PC-3 (cell line): ENCODE results near the gene RUFY4. TPM values are rescaled to one million over a fixed set of nuclear protein-coding genes. Genes with fewer than 3 reads are reported as not detected.

ENCODE experiments used
- ATAC-seq: fragments of 200-7000 bp; cut with Tn5 transposase; 2 replicates; pipeline ENCODE4 v1.9.1; 2020; ENCODE audit warnings: mild to moderate bottlenecking, moderate library complexity
- BruUV-seq: library from RNA; stranded (reverse); fragments of 400-500 nt; replicated peaks from 2 replicates; lab custom pipeline; 2021; lab: Mats Ljungman, UMichigan
- CTCF ChIA-PET: fragments of 300-600 bp; sonication (Branson Sonifier 250); formaldehyde crosslinking; loops from one replicate; lab custom pipeline; 2022; ENCODE audit warnings: antibody characterized with exemption; lab: Charles Lee
- POLR2A ChIA-PET: fragments of 300-600 bp; sonication (Branson Sonifier 250); formaldehyde crosslinking; loops from one replicate; lab custom pipeline; 2022; ENCODE audit warnings: antibody characterized with exemption; ENCODE audit not compliant: unreplicated experiment; lab: Charles Lee
- DNase-seq: peaks from one replicate; pipeline ENCODE4 v3.0.0-alpha.2; 2015
- H2AFZ ChIP-seq: fragments of 300-600 bp; sonication (generic); 2 replicates; pipeline ENCODE4 v1.6.0; 2016; ENCODE audit warnings: antibody characterized with exemption, low read length
- H3F3A ChIP-seq: fragments of 300-600 bp; sonication (generic); one replicate; pipeline ENCODE4 v1.6.0; 2017; ENCODE audit warnings: antibody characterized with exemption, low read length, control low read depth, mild to moderate bottlenecking; ENCODE audit not compliant: unreplicated experiment
- H3K27ac ChIP-seq: fragments of 300-600 bp; sonication (generic); 2 replicates; pipeline ENCODE4 v1.5.1; 2016; ENCODE audit warnings: mild to moderate bottlenecking, low read length
- H3K27me3 ChIP-seq: fragments of 300-600 bp; sonication (generic); 2 replicates; pipeline ENCODE4 v1.6.1; 2016; ENCODE audit warnings: low read length, mixed read lengths
- H3K36me3 ChIP-seq: fragments of 300-600 bp; sonication (generic); 2 replicates; pipeline ENCODE4 v1.6.1; 2016; ENCODE audit warnings: low read depth, mixed run types, low read length, mixed read lengths
- H3K4me1 ChIP-seq: fragments of 300-600 bp; sonication (generic); 2 replicates; pipeline ENCODE4 v1.5.1; 2016; ENCODE audit warnings: low read length; ENCODE audit not compliant: insufficient read depth
- H3K4me2 ChIP-seq: fragments of 300-600 bp; sonication (generic); 2 replicates; pipeline ENCODE4 v1.6.0; 2016; ENCODE audit warnings: low read length
- H3K4me3 ChIP-seq: fragments of 300-600 bp; sonication (generic); 2 replicates; pipeline ENCODE4 v1.5.1; 2016; ENCODE audit warnings: mild to moderate bottlenecking, low read length, mixed read lengths
- H3K79me2 ChIP-seq: fragments of 300-600 bp; sonication (generic); 2 replicates; pipeline ENCODE4 v1.6.1; 2017; ENCODE audit warnings: low read length, mixed read lengths
- H3K9ac ChIP-seq: fragments of 300-600 bp; sonication (generic); 2 replicates; pipeline ENCODE4 v1.6.0; 2016; ENCODE audit warnings: mild to moderate bottlenecking, low read length
- H3K9me2 ChIP-seq: fragments of 300-600 bp; sonication (generic); replicated peaks from 2 replicates; pipeline ENCODE4 v1.6.1; 2016; ENCODE audit warnings: mixed run types, low read length, mixed read lengths
- H3K9me3 ChIP-seq: fragments of 300-600 bp; sonication (generic); 2 replicates; pipeline ENCODE4 v1.6.1; 2016; ENCODE audit warnings: low read length, mixed read lengths
- H4K20me1 ChIP-seq: fragments of 300-600 bp; sonication (generic); 2 replicates; pipeline ENCODE4 v1.6.1; 2016; ENCODE audit warnings: low read length, mixed read lengths
- EZH2 ChIP-seq: fragments of 300-600 bp; sonication (generic); IDR thresholded peaks from one replicate; pipeline ENCODE4 v1.6.1; 2017; ENCODE audit warnings: antibody characterized with exemption, mild to moderate bottlenecking, low read length; ENCODE audit not compliant: unreplicated experiment
- EZH2phosphoT487 ChIP-seq: fragments of 300-600 bp; sonication (generic); IDR thresholded peaks from 2 replicates; pipeline ENCODE4 v1.6.1; 2018; ENCODE audit warnings: mild to moderate bottlenecking, antibody characterized with exemption, low read length, borderline replicate concordance
- intact Hi-C: fragments of 100-400 bp; cut with micrococcal nuclease; formaldehyde crosslinking; loops from 2 replicates; pipeline ENCODE4 v1.9.0; 2023
- total RNA-seq: library from RNA; depleted of rRNA; stranded (reverse); fragments of >200 nt; gene quantifications from 2 replicates; pipeline ENCODE4 v1.2.3, GENCODE V29; 2014
- TF ChIP-seq, protein P1 (sequence below): fragments of 300-600 bp; sonication (generic); conservative IDR thresholded peaks from 2 replicates; pipeline ENCODE4 v1.5.1; 2017; ENCODE audit warnings: antibody characterized with exemption, low read depth, mild to moderate bottlenecking, low read length

RUFY4 gene
- total RNA-seq, 1 experiment from 2014 or later: not detected

DNA sequence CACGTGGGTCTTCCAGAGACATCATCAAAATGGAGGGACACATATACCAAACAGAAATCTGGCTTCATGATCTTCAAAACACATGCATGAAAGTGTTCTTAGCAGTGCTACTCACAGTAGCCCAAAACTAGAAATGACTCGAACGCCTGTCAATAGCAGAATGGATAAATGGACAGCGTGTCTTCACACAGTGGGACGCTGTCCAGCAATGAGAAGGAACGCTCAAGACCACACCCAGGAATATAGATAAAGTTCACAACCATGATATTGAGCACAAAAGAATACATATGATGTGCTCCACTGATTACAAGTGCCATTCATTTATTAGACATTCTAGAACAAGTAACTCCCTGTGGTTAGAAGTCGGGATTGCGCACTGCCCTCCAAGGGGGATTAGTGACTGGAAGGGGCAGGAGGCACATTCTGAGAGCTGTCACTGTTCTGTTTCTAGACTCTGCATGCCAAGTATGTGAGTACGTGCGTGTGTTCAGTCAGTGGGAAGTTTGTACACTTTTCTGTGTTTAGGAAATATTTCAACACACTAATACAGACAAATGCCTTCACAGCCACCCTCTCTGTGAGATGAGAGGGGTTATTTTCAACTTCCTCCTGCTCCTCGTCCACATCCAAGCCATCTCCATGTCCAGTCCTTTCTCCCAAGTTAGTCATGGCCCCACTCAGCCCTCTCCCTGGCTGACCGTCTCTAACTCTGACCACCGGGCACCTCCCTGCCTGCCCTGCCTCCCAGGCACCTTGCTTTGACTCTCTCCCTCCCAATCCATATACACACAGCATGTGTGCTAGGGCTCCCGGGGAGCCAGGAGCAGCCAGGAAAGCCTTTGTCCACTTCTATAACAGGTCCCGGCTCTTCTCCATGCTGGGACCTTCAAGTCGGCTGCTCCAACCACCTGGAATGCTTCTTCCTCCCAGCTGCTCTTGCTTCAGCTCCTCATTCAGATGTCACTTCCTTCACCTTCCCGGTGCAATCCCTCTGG lies 39.4 kb upstream of the RUFY4 start:
- intact Hi-C loops: no loop called here
- H3K79me2 ChIP-seq: no peaks in the 10 kb centered on the region
- no TSS peak for BruUV-seq
- H3K9me3 ChIP-seq: no peaks in the 10 kb centered on the region
- no peak for DNase-seq
- H3K9me2 ChIP-seq: no peaks in the 10 kb centered on the region
- no peaks in the 10 kb centered on the region for H3K36me3 ChIP-seq
- no peak overlapping the region for H3K27ac ChIP-seq
- H3K4me3 ChIP-seq: no peak overlapping the region
- no peaks in the 10 kb centered on the region for H3F3A ChIP-seq
- POLR2A ChIA-PET: no interaction called here
- H2AFZ ChIP-seq: no peak overlapping the region
- no peak overlapping the region for H3K9ac ChIP-seq
- no peak for TF ChIP-seq EZH2phosphoT487
- no peak for TF ChIP-seq EZH2
- TF ChIP-seq, protein P1, sequence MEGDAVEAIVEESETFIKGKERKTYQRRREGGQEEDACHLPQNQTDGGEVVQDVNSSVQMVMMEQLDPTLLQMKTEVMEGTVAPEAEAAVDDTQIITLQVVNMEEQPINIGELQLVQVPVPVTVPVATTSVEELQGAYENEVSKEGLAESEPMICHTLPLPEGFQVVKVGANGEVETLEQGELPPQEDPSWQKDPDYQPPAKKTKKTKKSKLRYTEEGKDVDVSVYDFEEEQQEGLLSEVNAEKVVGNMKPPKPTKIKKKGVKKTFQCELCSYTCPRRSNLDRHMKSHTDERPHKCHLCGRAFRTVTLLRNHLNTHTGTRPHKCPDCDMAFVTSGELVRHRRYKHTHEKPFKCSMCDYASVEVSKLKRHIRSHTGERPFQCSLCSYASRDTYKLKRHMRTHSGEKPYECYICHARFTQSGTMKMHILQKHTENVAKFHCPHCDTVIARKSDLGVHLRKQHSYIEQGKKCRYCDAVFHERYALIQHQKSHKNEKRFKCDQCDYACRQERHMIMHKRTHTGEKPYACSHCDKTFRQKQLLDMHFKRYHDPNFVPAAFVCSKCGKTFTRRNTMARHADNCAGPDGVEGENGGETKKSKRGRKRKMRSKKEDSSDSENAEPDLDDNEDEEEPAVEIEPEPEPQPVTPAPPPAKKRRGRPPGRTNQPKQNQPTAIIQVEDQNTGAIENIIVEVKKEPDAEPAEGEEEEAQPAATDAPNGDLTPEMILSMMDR: no peak
- no peaks in the 10 kb centered on the region for H3K4me1 ChIP-seq
- ATAC-seq: no peak
- no peak overlapping the region for H3K4me2 ChIP-seq
- H4K20me1 ChIP-seq: no peaks in the 10 kb centered on the region
- CTCF ChIA-PET: no interaction called here
- H3K27me3 ChIP-seq: peaks cover 3% of the 10 kb centered on the region; the same call in 1 of the 2 replicates

- Histone ChIP-seq H3K79me2 (no peaks in the 10 kb centered on the region), H3K4me3 (no peak overlapping the region), H3K9me3 (no peaks in the 10 kb centered on the region), H3F3A (no peaks in the 10 kb centered on the region), H2AFZ (no peak overlapping the region), H3K9ac (no peak overlapping the region), H3K27me3 (peaks cover 3% of the 10 kb centered on the region; the same call in 1 of the 2 replicates), H3K27ac (no peak overlapping the region), H3K4me2 (no peak overlapping the region), H4K20me1 (no peaks in the 10 kb centered on the region), H3K36me3 (no peaks in the 10 kb centered on the region), H3K4me1 (no peaks in the 10 kb centered on the region), H3K9me2 (no peaks in the 10 kb centered on the region)
- TF ChIP-seq EZH2 (no peak), EZH2phosphoT487 (no peak)
- TF ChIP-seq, protein P1: no peak
- ATAC-seq (no peak), DNase-seq (no peak)
- ChIA-PET POLR2A (no interaction called here), CTCF (no interaction called here)
- BruUV-seq: no TSS peak
- intact Hi-C loops: no loop called here
These were observed 38.5 kb upstream of the RUFY4 start for GRCh38 chr2:218030409-218031195.
